ENCODE measurements around the gene ROPN1L.

The ROPN1L gene

DNA sequence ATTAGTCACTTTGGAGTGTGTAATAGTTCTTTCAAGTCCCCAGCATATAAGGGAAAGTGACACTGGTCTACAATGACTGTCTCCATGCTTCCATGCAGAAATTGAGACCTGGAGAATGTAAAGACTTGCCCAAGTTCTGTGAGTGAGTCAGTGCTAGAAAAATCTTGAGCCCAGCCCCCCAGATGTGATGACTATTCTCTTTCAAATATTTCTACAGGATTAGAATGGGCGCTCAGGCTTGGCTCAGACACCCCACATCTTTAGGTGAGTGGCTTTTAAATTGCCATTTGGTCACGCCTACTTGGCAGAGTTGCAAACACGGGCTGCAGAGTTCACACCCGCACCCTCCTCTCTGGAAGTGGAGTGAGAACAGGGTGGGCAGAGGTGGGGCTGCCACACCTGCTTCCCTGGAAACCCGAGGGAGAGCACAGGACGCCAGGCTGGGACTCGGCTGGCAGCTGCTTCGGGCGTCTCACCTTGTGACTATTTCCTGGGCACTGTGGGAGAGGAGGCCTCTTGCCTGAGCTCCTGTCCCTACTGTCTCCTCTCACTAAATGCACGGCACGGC is 37.6 kb downstream of the ROPN1L start:
- Histone ChIP-seq H3K4me1 (ENCODE audit: control insufficient read depth, low read length) (no peaks in the 10 kb centered on the region), H3K27me3 (ENCODE audit: control insufficient read depth, low read length) (peaks cover 50% of the 10 kb centered on the region), H3K27ac (ENCODE audit: low read depth, low read length) (no peak overlapping the region), H3K36me3 (ENCODE audit: control insufficient read depth, low read length) (no peaks in the 10 kb centered on the region), H3F3A (ENCODE audit: control insufficient read depth, insufficient read depth) (no peaks in the 10 kb centered on the region), H3K9me2 (replicated peaks; ENCODE audit: control insufficient read depth, low read length) (no peaks in the 10 kb centered on the region), H3K4me2 (ENCODE audit: low read length) (no peak overlapping the region), H3K79me2 (ENCODE audit: control insufficient read depth, low read length) (no peaks in the 10 kb centered on the region), H3K4me3 (ENCODE audit: low read length) (no peak overlapping the region), H3K9me3 (ENCODE audit: control insufficient read depth, insufficient read depth, low read length) (no peaks in the 10 kb centered on the region), H4K20me1 (ENCODE audit: control insufficient read depth, insufficient read depth, low read depth, low read length) (no peaks in the 10 kb centered on the region)
- TF ChIP-seq, protein P1, sequence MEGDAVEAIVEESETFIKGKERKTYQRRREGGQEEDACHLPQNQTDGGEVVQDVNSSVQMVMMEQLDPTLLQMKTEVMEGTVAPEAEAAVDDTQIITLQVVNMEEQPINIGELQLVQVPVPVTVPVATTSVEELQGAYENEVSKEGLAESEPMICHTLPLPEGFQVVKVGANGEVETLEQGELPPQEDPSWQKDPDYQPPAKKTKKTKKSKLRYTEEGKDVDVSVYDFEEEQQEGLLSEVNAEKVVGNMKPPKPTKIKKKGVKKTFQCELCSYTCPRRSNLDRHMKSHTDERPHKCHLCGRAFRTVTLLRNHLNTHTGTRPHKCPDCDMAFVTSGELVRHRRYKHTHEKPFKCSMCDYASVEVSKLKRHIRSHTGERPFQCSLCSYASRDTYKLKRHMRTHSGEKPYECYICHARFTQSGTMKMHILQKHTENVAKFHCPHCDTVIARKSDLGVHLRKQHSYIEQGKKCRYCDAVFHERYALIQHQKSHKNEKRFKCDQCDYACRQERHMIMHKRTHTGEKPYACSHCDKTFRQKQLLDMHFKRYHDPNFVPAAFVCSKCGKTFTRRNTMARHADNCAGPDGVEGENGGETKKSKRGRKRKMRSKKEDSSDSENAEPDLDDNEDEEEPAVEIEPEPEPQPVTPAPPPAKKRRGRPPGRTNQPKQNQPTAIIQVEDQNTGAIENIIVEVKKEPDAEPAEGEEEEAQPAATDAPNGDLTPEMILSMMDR (IDR thresholded peaks at IDR 0.05; ENCODE audit: low read depth, low read length, poor library complexity, severe bottlenecking) = no peak
- no peak for TF ChIP-seq EZH2phosphoT487 (IDR thresholded peaks at IDR 0.05; ENCODE audit: borderline replicate concordance, low read length)

DNA sequence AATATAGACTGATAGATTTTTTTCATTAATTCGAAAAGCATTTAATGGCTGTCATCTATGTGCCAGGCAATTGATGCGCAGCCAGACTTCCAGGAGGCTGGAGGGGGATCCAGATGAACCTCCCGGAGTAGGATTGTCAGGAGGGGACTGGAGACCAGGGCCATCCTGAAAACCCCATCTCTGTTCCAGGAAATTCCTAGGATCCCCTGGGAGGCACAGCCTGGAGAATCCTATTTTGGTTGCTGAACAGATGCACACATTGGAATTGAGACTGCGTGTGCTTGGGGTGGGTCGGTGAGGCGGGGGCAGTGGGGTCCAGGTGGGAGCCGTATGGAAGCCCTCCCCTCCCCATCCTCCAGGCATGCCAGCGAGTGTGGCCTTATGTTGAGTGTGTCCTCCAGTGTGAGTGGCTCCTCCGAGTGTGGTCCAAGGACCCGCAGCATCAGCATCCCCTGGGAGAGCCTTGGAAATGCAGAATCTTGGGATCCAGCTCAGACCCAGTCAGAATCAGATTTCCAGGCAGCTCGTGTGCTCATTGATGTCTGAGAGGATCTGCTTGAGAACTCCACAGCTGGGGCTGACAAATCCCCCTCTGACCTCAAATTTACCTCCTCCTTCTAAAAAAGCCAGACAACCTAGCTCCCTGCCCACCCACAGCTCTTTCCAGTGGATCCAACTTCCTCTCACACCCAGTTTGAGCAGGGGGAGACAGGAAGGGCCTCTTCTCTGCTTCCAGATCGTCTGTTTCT is 38.7 kb downstream of the ROPN1L start:
- peaks cover 41% of the 10 kb centered on the region for H3K27me3 ChIP-seq (ENCODE audit: control insufficient read depth, low read length)
- TF ChIP-seq, protein P1 (IDR thresholded peaks at IDR 0.05; ENCODE audit: low read depth, low read length, poor library complexity, severe bottlenecking) = no peak
- no peak for TF ChIP-seq EZH2phosphoT487 (IDR thresholded peaks at IDR 0.05; ENCODE audit: borderline replicate concordance, low read length)
- no peaks in the 10 kb centered on the region for H3K9me3 ChIP-seq (ENCODE audit: control insufficient read depth, insufficient read depth, low read length)
- H3K4me1 ChIP-seq (ENCODE audit: control insufficient read depth, low read length) = no peaks in the 10 kb centered on the region
- no peak overlapping the region for H3K4me2 ChIP-seq (ENCODE audit: low read length)
- no peak overlapping the region for H3K4me3 ChIP-seq (ENCODE audit: low read length)
- H3F3A ChIP-seq (ENCODE audit: control insufficient read depth, insufficient read depth) = no peaks in the 10 kb centered on the region
- H3K9me2 ChIP-seq (replicated peaks; ENCODE audit: control insufficient read depth, low read length) = no peaks in the 10 kb centered on the region
- no peaks in the 10 kb centered on the region for H3K36me3 ChIP-seq (ENCODE audit: control insufficient read depth, low read length)
- no peaks in the 10 kb centered on the region for H4K20me1 ChIP-seq (ENCODE audit: control insufficient read depth, insufficient read depth, low read depth, low read length)
- no peaks in the 10 kb centered on the region for H3K79me2 ChIP-seq (ENCODE audit: control insufficient read depth, low read length)
- no peak overlapping the region for H3K27ac ChIP-seq (ENCODE audit: low read depth, low read length)

DNA sequence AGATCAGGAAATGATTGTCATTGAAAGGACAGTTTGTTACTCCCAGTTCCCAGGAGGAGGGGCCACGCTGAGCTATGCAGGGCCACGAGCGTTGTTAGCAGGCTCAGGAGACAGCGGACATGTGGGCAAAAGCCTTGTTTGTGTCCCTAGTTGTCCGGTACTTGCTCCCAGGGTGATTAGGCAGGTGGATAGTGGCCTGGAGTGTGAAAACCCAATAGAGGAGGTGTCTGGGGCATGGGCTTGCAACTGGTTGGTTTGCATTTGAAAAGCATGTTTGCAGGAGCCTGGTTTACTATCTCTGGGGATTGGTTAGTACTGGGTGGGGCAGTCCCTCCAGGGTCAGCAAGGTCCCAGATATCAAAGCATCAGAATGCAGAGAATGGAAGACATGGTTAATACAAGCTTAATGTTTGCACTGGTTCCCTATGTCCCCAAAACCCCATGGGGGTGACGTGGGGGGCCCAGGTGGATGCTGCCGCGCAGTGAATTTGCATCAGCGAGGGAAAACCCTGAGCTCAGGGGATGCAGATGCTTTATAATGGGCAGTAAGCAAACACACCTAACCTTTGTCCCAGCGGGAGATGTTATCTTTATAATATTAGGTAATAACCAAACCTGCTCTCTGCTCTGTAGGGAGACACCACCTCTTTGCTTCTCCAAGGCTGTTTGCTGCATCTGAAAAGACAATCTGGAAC is 39.7 kb downstream of the ROPN1L start:
- Histone ChIP-seq H3K27me3 (ENCODE audit: control insufficient read depth, low read length) (peaks cover 34% of the 10 kb centered on the region), H3K36me3 (ENCODE audit: control insufficient read depth, low read length) (no peaks in the 10 kb centered on the region), H3K79me2 (ENCODE audit: control insufficient read depth, low read length) (no peaks in the 10 kb centered on the region), H3K27ac (ENCODE audit: low read depth, low read length) (no peak overlapping the region), H3F3A (ENCODE audit: control insufficient read depth, insufficient read depth) (no peaks in the 10 kb centered on the region), H3K9me3 (ENCODE audit: control insufficient read depth, insufficient read depth, low read length) (no peaks in the 10 kb centered on the region), H3K4me2 (ENCODE audit: low read length) (no peak overlapping the region), H3K4me3 (ENCODE audit: low read length) (no peak overlapping the region), H4K20me1 (ENCODE audit: control insufficient read depth, insufficient read depth, low read depth, low read length) (no peaks in the 10 kb centered on the region), H3K4me1 (ENCODE audit: control insufficient read depth, low read length) (no peaks in the 10 kb centered on the region), H3K9me2 (replicated peaks; ENCODE audit: control insufficient read depth, low read length) (no peaks in the 10 kb centered on the region)
- TF ChIP-seq EZH2phosphoT487 (IDR thresholded peaks at IDR 0.05; ENCODE audit: borderline replicate concordance, low read length) = no peak
- TF ChIP-seq, protein P1 (IDR thresholded peaks at IDR 0.05; ENCODE audit: low read depth, low read length, poor library complexity, severe bottlenecking) = no peak
